Neural progenitor cell (in vitro differentiated cells): ENCODE results near the gene SEMA4G.

Source experiments
- EZH2phosphoT487 ChIP-seq: fragments of 200-600 bp; sonication (generic); IDR thresholded peaks from 2 replicates; pipeline ENCODE4 v1.6.1; 2017; ENCODE audit warnings: antibody characterized with exemption
- TF ChIP-seq, protein P1 (sequence below): fragments of 200-600 bp; sonication (generic); IDR thresholded peaks from 2 replicates; pipeline ENCODE4 v1.5.1; 2017; ENCODE audit warnings: antibody characterized with exemption, mild to moderate bottlenecking

DNA sequence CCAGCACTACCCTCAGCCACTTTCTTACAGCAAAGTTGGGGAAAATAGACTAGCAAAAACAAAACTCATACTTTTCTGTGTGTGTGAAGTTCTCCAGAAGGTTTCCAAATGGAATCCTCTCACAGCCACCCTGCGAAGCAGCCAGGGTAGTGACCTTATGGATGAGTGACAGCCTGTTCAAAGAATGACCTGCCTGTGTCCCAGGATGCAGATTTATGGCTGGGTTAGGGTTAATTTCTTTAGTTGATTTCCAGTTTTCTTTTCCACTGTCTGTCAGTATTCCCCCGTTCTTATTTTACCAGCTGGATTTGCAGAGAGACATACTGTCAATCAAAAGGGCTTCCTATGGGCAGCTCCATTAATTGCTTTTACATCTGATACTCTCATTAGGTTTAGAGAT lies 2.4 kb upstream of the SEMA4G start:
- TF ChIP-seq, protein P1, sequence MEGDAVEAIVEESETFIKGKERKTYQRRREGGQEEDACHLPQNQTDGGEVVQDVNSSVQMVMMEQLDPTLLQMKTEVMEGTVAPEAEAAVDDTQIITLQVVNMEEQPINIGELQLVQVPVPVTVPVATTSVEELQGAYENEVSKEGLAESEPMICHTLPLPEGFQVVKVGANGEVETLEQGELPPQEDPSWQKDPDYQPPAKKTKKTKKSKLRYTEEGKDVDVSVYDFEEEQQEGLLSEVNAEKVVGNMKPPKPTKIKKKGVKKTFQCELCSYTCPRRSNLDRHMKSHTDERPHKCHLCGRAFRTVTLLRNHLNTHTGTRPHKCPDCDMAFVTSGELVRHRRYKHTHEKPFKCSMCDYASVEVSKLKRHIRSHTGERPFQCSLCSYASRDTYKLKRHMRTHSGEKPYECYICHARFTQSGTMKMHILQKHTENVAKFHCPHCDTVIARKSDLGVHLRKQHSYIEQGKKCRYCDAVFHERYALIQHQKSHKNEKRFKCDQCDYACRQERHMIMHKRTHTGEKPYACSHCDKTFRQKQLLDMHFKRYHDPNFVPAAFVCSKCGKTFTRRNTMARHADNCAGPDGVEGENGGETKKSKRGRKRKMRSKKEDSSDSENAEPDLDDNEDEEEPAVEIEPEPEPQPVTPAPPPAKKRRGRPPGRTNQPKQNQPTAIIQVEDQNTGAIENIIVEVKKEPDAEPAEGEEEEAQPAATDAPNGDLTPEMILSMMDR, result no peak
- no peak for TF ChIP-seq EZH2phosphoT487
